HG03025 (cell line): Measurements from ENCODE around the gene SCTR.

Experiments used
- ATAC-seq: cut with Tn5 transposase; IDR thresholded peaks from one replicate; pipeline ENCODE4 v1.9.1; 2021; ENCODE audit warnings: mild to moderate bottlenecking, moderate library complexity; ENCODE audit not compliant: unreplicated experiment, low FRiP score

SCTR gene

DNA sequence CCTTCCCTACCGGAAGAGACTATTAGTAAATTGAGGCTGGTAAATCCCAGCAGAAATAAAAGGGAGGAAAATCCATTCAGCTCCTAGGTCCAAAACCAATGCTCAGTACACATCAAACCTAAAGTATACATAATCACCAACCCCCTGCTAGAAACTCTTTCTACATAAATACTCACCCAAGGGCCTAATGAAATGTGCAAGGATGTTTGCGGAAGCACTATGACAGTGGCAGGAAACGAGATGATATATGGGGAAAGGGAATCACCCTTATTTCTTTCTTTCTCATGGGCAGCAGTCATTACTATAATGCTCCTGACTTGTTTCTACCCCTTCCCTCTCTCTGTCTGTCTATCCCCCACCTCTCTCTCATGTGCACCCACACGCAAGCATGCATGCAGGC is 1.3 kb upstream of the SCTR start:
- no peak for ATAC-seq

DNA sequence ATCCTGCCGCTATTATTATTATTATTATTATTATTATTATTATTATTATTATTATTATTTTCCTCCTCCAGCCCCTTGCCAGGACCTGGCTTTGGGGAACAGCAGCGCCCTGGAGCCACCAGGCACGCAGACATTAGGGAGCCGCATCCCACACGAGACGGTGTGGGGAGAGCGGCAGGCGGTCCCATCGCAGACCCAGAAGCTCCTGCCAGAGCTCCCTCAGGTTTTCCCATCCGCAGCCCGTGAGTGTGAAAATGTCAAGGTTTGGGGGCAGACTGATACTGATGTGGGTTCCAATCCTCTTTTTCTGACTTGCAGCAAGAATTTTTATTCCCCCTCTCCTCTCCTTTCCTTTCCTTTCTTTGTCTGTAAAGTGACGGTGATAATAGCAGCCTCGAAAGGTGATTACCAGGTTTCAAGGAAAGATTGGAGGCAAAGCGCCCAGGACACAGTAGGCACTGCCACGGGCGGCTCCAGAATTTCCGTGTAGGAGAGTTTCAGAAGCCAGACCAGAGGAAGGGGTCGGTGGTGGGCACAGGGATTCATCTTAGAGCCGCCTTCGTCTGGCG is 816 bp downstream of the SCTR start:
- no peak for ATAC-seq

DNA sequence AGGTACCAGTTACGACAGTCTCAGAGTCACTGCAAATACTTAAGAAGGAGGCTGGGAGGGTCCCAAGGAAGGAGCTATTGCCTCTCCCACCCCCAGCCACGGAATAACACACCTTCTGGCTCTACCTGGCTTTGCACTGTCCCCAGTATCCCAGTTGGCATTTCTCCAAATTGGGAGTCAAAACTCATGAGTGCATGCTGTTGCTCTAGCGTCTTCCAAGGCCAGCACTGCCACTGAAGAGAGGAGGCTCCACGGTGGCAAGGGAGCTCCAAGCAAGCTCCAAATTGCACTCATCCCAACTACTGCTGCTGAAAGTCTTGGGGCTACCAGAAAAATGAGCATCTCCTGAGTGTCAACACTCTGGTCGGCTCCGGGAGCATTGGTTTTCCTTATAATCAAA is 1.6 kb downstream of the SCTR start:
- no peak for ATAC-seq

DNA sequence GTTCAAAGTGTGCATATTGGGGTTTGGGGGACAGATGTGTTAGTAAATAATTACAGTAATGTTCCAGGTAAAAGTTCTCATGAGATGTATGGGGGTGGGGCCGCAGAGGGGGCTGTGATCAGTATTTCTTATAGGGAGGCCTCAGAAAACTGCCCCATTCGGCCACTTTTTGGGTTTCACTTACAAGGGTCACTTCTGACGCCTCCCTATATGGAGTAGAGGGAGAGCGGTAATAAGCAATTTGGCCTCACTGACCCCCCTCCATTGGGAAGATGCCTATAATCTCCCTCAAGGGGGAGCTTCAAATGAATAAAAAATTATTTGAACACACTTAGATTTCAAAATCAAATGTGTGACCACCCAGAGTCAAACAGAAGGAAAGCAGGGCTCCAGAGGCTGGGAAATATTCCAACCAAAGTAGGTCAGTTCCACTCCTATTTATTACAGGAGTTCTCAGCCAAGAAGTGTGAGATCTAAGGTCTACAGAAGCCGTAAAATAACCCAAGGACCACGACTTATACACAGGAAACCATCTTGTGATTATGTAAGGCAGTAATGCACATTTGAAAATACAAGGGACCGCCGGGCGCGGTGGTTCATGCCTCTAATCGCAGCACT is 2.7 kb downstream of the SCTR start:
- no peak for ATAC-seq

DNA sequence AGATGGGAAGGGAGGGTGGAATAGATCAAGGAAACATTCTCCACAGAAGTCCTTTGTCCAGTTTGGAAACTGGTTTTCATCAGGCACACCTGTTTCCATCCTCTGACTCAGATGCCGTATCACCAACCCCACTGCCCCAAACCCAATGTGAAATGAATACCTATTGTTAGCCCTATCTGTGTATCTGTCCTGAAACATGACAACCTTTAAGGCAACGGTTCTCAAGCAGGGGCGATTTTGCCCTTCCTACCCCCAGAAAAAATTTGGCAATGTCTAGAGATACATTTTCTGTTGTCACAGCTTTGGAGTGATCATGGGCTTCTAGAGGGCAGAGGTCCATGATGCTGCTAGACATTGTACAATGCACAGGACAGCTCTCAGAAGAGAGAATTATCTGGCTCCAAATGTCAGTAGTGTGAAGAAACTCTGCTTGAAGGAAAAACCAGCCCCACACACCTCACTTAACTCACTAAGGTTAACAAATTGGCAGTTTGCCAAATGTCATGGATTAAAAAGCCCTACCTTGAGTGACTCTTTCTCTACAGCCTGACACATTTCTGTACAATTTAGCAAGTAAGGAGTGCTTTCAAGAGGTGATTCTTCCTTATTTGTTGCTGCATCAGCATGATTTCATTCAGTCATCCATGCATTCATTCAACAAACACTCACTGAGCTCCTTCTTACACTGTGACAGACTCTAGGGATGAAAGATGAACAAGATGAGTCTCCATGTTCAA is 3.4 kb downstream of the SCTR start:
- no peak for ATAC-seq

DNA sequence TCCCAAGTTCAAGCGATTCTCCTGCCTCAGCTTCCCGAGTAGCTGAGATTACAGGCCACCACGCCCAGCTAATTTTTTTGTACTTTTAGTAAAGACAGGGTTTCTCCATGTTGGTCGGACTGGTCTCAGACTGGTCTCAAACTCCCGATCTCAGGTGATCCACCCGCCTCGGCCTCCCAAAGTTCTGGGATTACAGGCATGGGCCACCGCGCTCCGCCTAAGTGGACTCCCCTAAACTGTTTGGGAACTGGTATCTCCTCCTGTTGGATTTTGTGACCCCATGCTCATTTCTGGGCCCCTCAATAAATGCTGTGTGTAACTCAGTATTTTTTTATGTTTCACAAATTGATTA is 5.2 kb downstream of the SCTR start:
- no peak for ATAC-seq

DNA sequence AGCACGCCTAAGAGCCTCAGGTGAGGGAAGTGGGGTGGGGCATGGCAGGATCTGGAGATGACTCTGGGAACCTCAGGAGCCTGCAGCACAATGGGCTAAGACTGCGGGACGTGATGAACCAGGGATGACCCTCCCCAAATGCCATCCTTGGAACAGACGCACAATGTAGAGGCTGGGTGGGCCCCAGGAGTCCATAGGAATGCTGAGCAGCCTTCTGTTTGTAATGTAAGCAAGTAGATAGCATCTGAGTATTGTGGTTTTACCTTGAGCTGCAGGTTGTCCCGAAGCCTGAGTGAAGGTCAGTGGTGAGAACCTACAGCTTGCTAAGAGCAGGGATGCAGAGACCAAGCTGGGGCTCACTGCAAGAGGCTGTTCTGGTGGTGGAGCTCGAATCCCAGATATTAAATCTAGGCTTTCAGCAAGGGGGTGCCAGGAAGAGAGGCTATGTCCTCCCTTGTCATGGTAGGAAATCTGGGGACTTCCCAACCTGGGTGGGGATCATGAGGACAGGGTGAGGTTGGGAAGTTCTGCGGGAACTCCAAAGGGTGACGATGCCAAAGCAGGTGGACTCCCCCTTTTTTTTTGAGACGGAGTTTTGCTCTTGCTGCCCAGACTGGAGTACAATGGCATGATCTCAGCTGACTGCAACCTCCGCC is 5.8 kb downstream of the SCTR start:
- ATAC-seq: no peak

DNA sequence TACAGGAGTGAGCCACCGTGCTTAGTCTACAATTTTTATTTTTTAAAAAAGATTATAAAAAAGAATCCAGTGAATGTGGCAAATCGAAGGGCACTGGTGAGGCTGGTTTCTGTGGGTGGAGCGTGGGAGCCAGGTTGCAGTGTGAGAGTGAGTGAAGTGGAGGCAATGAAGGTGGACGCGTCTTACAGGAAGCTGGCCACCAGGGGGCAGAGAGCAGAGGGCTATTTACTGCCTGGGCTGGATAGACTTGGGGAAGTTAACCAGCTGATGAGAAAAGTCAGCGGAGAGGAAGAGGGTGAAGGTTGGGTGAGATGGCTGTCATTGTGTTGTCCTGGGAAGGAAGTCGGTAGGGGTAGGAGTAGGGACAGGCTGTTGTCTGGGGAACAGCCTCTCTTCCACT is 6.8 kb downstream of the SCTR start:
- ATAC-seq: peak; percentile 88

DNA sequence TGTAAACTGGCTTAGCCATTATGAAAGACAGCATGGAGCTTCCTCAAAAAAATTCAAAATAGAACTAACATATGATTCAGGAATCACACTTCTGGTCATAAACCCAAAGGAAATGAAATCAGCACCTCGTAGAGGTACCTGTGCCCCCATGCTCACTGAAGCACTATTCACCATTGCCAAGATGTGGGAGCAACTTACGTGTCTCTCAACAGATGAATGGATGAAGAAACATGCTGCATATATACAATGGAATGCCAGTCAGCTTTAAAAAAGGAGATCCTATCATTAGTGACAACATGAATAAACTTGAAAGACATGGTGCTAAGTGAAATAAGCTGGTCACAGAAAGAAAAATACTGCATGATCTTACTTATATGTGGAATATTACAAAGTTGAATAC is 8.2 kb downstream of the SCTR start:
- no peak for ATAC-seq

DNA sequence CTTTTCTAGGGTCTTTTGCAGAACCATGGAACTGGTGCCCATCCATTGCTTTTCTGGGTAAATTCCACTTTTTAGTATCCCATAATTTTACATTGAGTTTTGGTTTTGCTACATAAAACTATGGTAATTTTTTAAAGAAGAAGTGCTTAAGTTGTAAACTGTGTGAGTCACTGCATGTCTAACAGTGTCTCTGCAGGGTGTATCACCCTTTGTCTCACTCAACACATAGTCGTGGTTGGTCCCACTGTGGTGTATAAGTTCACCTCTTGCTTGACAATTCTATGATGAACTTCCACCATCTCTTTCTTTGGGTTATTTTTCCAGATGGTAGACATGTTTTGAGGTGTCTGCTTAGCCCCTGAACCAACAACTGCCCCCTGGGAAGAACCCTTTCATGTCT is 10.5 kb downstream of the SCTR start:
- ATAC-seq: no peak

DNA sequence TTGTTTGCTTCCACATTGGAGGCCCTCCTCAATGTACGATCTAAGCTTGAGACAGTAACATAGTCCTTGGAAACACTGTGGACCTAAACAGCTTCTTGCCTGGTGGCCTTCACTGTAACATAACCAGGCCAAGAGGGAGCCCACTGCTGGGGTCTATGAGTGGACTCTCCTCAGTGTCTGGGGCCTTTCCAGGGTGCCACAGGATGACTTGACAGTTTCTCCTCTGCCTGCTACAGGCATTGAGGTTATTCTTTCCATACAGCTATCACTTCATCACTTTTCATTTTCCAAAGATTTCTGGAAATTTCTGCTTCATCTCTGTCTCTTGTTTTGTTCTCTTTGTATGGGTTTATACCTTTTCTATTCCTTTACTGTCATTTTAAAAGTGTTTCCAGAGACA is 11.3 kb downstream of the SCTR start:
- ATAC-seq: no peak

DNA sequence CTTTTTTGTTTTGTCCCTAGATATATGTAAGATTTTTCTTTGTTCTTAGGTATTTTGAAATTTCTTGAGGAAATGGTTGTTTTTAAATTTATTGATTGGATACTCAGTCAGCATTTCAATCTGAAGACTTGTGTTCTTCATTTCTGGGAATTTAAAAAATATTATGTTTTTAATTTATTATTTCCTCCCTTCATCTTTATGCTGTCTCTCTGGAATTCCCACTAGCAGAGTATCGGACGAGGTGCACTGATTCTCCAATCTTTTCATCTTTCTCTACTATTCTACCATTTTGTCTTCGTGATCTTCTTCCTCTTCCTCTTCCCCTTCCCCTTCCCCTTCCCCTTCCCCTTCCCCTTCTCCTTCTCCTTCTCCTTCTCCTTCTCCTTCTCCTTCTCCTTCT is 12.3 kb downstream of the SCTR start:
- ATAC-seq: no peak

DNA sequence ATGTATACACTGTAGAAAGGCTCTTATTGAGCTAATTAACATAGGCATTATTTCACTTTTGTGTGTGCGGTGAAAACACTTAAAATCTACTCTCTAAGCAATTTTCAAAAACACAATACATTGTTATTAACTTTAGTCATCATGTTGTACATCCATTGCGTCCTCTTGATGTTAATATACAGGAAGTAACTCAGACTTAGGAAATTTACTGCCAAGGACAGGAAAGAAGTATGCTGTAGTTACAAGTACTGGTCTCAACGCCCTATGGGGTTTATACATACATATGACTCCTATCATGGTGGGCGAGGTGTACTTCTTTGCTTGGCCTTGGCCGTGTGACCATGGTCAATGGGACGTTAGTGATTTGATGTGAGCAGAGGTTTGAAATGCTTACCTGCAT is 15.5 kb downstream of the SCTR start:
- ATAC-seq: no peak

DNA sequence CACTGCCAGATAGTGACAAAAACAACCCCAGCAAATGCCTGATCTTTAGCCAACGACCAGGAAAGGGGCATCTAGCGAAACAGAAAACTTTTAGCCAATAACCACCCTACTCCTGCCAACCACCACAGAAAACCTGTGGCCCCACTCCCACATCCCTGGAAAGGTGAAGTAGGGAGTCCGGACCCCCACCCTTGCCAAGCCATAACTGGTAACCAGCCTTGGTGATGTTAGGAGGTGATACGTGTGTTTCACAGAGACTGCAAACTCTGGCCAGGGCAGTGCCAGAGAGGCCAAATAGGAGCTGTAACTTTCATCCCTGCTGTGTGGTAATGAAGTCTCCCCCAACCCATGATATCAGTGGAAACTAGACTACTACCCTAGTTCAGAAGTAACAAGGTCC is 27.6 kb downstream of the SCTR start:
- ATAC-seq: no peak

DNA sequence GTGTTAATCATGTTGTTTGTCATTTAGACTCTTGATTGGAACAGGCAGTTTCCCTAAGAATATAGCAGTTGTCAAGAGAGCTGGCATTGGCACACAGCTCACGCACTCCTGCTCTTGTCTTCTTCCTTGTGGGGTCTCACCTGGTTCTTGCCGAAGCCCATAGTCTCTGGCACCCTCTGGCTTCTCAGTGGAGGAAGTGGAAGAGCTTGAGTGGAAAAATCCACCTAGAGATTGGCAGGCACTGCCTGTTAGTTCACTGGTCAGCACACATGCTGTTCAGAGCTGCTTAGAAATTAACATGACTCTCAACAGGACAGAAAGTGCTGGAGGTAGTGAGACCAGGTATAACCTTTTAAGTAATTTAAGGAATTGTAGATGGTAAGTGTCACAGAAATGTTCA is 28.3 kb downstream of the SCTR start:
- ATAC-seq: no peak

DNA sequence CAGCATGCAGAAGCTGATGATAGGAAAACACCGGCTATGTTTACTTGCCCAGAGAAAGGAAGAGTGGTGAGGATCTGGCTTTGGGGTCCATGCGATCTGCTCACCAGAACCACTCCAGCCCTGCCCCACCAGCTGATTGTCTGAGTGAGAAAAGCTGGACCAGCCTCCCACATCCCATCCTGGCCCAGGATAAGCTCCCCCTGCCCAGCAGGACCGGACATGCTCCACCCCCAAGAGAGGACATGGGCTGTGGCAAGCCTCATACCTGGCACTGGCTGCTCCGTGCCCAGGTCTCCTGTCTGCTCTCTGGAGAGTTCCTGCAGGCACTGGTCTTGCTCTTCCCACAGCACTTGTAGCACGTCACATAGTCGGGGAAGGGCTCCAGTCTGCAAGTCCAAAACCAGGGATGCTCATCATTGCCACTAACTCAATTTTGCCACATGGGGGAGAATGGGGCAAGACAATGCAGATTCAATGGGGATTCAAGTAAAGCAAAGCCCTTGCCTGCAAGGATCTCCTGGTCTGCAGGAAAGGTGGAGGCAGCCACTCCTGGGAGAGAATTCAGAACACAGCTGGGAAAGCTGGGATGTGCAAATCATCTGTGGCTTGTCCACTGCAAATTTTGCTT is 30.0 kb downstream of the SCTR start:
- no peak for ATAC-seq

DNA sequence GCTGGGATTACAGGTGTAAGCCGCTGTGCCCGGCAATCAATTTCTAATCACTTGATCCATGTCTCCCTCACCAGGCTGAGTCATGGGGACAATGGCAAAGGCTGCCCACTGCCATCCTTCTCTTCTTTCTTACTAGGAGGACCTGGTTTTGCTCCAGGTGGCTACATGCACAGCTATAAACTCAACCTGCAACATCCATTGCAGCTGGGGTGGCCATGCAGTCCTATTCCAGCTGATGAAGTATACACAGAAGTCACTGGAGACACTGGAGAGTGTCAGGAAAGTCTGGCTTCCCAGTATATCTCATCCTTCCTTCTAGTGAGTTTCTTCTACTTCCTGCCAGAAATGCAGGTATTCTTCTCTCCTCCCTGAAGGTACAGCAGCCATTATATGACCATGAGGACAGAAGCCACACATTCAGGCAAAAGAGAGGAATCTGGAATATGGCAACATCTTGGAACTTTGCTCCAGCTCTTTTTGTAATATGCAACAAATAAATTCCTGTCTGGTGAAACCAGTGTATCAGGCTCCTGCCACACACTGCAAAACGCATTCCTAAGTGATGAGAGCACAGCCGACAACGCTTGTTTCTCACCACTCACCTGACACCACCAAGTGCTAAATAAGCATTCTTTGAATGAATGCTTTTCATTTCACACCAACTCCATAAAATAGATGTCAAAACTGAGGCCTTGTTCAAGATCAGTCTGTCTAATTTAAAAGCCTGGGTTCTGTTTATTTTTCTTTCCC is 32.3 kb downstream of the SCTR start:
- no peak for ATAC-seq

DNA sequence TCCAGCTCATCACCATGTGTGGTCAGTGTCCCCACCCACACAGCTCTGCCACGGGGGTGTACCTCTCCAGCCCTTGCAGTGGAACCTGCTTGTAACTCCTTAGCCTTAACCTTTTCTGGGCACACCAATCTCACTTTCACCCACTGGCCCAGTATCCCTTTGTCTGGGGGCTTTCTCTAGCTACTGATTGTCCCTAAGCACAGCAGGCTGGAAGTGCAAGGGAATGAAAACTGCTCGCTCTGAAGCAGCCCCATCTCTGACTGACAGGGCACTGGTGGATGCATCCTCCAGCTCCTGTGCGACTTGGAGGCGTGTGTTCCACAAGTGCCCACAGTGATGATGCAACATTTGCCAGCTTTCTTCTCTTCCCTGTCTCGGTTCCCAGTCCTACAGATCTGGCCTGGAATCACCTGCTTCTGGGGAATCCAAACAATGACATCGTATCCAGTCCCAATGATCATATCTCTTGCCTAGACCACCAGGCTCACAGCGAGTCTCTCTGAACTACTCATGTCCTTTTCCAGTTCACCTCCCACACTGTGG is 33.6 kb downstream of the SCTR start:
- ATAC-seq: no peak

DNA sequence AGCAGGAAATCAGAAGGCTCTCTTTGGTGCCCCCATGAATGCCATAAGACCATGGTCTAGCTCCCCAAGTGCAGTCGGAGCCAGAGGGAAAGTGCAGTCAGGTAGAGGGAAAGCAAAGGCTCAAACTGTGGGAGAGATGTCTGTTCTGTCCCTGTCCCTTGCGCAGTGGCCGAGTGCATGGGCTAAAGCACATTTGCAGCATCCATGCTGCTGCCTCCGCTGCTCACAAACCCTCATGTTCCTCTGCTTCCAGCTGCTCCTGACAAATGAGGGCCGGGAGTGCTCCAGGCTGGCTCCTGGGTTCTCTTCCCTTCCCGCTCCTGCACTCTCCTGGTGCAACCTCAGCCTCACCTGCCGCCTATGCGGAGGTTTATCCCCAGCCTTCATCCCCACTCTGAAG is 34.2 kb downstream of the SCTR start:
- ATAC-seq: no peak

DNA sequence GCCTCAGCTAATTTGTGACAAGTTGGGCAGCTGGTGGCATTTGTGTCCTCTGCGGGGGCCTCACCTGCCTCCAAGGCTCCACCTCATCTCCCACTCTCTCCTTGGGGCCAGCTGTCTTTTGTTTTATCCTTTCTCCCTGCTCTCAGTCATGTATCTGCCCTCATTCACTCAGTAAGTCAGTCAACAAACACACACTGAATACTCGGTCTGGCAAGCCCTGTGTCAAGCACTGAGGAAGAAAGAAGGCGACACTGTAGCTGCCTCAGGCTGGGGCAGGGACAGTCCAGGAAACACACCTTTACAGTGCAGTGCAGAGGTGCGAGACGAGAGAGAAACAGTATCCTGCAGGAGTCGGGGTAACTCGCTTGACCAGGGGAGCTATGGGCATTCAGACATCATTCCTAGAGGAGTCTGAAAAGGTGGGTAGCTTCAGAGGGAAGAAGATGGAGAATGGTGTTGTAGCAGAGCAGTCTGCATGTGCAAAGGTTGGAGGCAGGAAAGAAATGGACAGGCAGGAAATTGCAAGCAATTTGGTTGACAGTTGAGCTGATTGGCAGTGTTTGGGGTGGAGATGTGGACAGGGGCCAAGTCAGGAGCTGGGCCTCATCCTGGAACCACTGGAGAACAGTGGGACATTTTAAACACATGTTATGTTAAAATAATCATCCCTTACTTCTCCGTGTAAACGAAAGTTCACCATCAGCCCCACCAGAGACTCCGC is 34.9 kb downstream of the SCTR start:
- ATAC-seq: no peak
